SK-N-SH treated with all-trans-retinoic acid at 6 μM for 48 hours (cell line): ENCODE measurements around the gene ERI3.

Experiments used
- CREB5 ChIP-seq: fragments of 250-450 bp; sonication (Bioruptor Pico); IDR thresholded peaks from 2 replicates; pipeline ENCODE4 v1.5.1; 2020; ENCODE audit warnings: low read depth, mild to moderate bottlenecking, moderate library complexity
- CSRNP3 ChIP-seq: fragments of 250-450 bp; sonication (Bioruptor Pico); IDR thresholded peaks from 2 replicates; pipeline ENCODE4 v1.5.1; 2021; ENCODE audit warnings: mild to moderate bottlenecking, moderate library complexity
- PATZ1 ChIP-seq: fragments of 250-450 bp; sonication (Bioruptor Pico); IDR thresholded peaks from 2 replicates; pipeline ENCODE4 v1.8.0; 2020; ENCODE audit warnings: mild to moderate bottlenecking, moderate library complexity, borderline replicate concordance

- TF ChIP-seq CREB5, result no peak
- no peak for TF ChIP-seq PATZ1 (CRISPR knock-in tag)
- no peak for TF ChIP-seq CSRNP3 (CRISPR knock-in tag)
Observed at GRCh38 chr1:44261171-44261817, 93.8 kb downstream of the ERI3 start.
